ENCODE data around the gene ANK2.

The ANK2 gene

DNA sequence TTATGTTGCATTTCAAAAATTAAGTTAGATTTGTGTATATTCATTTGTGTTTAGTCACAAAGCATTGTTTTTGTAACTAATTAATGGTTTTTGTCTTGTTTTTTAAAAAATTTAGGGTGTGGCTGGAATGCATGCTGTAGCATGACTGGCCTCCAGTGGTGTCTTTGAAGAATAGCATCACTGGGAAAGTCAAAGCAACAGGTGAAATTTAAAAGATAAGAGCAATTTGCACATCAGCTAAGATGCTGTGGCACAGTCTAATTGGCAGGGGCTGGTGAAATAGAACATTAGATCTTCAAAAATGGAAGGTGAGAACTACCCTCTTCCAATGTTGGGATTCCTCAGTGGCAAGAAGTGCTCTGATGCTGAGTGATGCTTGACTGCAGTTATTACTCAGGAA lies 45.3 kb downstream of the ANK2 start:
- no peaks in the 10 kb centered on the region for H3K27me3 Mint-ChIP-seq (ENCODE audit: low read depth)
- TF ChIP-seq CTCF (IDR thresholded peaks at IDR 0.05; ENCODE audit: unreplicated experiment in 3 of 3): peak; percentile 74 to 83 (median 83)

GRCh38 chr4:113101669-113102068 lies 52.2 kb downstream of the ANK2 start:
- Mint-ChIP-seq H3K36me3 (ENCODE audit: low read depth) (no peaks in the 10 kb centered on the region), H3K9me3 (no peaks in the 10 kb centered on the region), H3K4me1 (peaks cover 8% of the 10 kb centered on the region), H3K27ac (no peak overlapping the region), H3K4me3 (no peak overlapping the region), H3K27me3 (ENCODE audit: low read depth) (no peaks in the 10 kb centered on the region)
- no peak for TF ChIP-seq CTCF (IDR thresholded peaks at IDR 0.05; ENCODE audit: unreplicated experiment in 3 of 3)

More for the DNA sequence above, 45.3 kb downstream of the ANK2 start:
- no peak overlapping the region for H3K27ac Mint-ChIP-seq
- H3K9me3 Mint-ChIP-seq: no peaks in the 10 kb centered on the region
- no peak overlapping the region for H3K4me3 Mint-ChIP-seq
- no peaks in the 10 kb centered on the region for H3K36me3 Mint-ChIP-seq (ENCODE audit: low read depth)
- no peaks in the 10 kb centered on the region for H3K4me1 Mint-ChIP-seq

- TF ChIP-seq CTCF (IDR thresholded peaks at IDR 0.05; ENCODE audit: unreplicated experiment in 3 of 3): no peak
- Mint-ChIP-seq H3K36me3 (ENCODE audit: low read depth) (no peaks in the 10 kb centered on the region), H3K4me1 (peaks cover 10% of the 10 kb centered on the region), H3K9me3 (no peaks in the 10 kb centered on the region), H3K27ac (no peak overlapping the region), H3K27me3 (ENCODE audit: low read depth) (no peaks in the 10 kb centered on the region), H3K4me3 (no peak overlapping the region)
Observed at GRCh38 chr4:113103556-113103955, 54.1 kb downstream of the ANK2 start.

DNA sequence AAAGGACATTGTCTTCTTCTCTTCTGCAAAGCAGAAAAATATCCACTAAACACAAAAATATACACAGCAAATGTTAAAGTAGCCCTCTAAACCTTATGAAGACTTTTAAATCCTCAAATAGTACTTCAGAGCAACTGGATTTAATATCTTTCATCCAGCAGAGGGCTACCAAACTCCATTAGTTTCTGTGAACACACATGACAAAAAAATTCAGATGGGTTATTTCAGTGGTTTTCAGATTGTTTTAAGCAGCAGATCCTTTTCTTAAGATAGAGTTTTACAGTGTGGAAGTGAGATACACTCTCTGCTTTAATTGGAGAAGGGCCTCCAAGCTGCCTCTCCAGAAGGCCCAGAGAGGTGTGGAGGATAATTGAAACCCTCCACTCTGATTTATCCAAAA lies 56.7 kb downstream of the ANK2 start:
- Mint-ChIP-seq H3K27ac (peak overlapping the region; percentile 6 to 53 (median 15)), H3K27me3 (ENCODE audit: low read depth) (no peaks in the 10 kb centered on the region), H3K4me3 (no peak overlapping the region), H3K9me3 (no peaks in the 10 kb centered on the region), H3K36me3 (ENCODE audit: low read depth) (no peaks in the 10 kb centered on the region), H3K4me1 (peaks cover 23% of the 10 kb centered on the region)
- peak; percentile 51 to 67 (median 59) for TF ChIP-seq CTCF (IDR thresholded peaks at IDR 0.05; ENCODE audit: unreplicated experiment in 3 of 3)

DNA sequence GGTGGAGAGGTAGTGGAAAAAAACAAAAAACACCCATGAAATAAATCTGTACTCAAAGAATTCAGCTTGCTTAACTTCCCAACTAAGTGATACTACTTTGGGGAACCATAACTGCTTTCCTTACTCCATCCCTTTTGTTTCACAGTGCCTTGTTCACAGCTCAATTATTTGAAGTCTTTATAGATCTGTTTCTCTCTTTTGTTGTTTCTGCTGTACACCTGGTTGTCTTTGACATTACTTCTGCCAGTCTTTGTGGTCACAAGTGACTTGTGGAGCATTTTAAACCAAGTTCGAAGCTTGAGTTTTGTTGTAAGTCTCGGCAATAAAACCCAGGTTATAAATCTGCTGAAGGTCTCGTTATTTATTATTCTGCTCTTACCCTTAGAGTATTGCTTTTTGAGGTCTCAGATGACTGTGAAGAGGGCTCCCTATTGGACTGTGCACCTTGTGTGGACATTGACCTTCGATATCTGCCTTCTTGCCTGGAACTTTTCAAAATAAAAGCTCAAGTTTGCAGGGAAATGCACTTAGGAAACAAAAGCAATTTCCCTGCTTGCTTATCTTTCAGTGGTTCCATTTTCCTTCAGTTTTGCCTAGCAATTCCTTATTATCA lies 59.8 kb downstream of the ANK2 start:
- peak overlapping the region; percentile 70 to 91 (median 81) for H3K27ac Mint-ChIP-seq
- no peak for TF ChIP-seq CTCF (IDR thresholded peaks at IDR 0.05; ENCODE audit: unreplicated experiment in 3 of 3)
- H3K9me3 Mint-ChIP-seq: no peaks in the 10 kb centered on the region
- H3K36me3 Mint-ChIP-seq (ENCODE audit: low read depth): no peaks in the 10 kb centered on the region
- no peaks in the 10 kb centered on the region for H3K27me3 Mint-ChIP-seq (ENCODE audit: low read depth)
- peak overlapping the region in 1 of 3 experiments; percentile 10 for H3K4me3 Mint-ChIP-seq
- H3K4me1 Mint-ChIP-seq: peaks cover 44% of the 10 kb centered on the region

GRCh38 chr4:113112338-113112978 lies 63.0 kb downstream of the ANK2 start:
- H3K9me3 Mint-ChIP-seq: no peaks in the 10 kb centered on the region
- peak overlapping the region; percentile 10 to 50 (median 24) for H3K27ac Mint-ChIP-seq
- no peak overlapping the region for H3K4me3 Mint-ChIP-seq
- no peak for TF ChIP-seq CTCF (IDR thresholded peaks at IDR 0.05; ENCODE audit: unreplicated experiment in 3 of 3)
- H3K36me3 Mint-ChIP-seq (ENCODE audit: low read depth): no peaks in the 10 kb centered on the region
- H3K27me3 Mint-ChIP-seq (ENCODE audit: low read depth): peaks cover 3% of the 10 kb centered on the region
- peaks cover 57% of the 10 kb centered on the region for H3K4me1 Mint-ChIP-seq
